AG20443 (cell line): ENCODE data around the gene NBPF10.
"Not testable (repeated sequence)": the region's sequence is repeated elsewhere in the genome, so short reads cannot be mapped to it uniquely, and the experiment has no call there.

Source experiments
- DNase-seq: peaks from one replicate; pipeline ENCODE4 v3.0.0; 2012; ENCODE audit warnings: low spot score, mixed read lengths

NBPF10 gene, protein sequence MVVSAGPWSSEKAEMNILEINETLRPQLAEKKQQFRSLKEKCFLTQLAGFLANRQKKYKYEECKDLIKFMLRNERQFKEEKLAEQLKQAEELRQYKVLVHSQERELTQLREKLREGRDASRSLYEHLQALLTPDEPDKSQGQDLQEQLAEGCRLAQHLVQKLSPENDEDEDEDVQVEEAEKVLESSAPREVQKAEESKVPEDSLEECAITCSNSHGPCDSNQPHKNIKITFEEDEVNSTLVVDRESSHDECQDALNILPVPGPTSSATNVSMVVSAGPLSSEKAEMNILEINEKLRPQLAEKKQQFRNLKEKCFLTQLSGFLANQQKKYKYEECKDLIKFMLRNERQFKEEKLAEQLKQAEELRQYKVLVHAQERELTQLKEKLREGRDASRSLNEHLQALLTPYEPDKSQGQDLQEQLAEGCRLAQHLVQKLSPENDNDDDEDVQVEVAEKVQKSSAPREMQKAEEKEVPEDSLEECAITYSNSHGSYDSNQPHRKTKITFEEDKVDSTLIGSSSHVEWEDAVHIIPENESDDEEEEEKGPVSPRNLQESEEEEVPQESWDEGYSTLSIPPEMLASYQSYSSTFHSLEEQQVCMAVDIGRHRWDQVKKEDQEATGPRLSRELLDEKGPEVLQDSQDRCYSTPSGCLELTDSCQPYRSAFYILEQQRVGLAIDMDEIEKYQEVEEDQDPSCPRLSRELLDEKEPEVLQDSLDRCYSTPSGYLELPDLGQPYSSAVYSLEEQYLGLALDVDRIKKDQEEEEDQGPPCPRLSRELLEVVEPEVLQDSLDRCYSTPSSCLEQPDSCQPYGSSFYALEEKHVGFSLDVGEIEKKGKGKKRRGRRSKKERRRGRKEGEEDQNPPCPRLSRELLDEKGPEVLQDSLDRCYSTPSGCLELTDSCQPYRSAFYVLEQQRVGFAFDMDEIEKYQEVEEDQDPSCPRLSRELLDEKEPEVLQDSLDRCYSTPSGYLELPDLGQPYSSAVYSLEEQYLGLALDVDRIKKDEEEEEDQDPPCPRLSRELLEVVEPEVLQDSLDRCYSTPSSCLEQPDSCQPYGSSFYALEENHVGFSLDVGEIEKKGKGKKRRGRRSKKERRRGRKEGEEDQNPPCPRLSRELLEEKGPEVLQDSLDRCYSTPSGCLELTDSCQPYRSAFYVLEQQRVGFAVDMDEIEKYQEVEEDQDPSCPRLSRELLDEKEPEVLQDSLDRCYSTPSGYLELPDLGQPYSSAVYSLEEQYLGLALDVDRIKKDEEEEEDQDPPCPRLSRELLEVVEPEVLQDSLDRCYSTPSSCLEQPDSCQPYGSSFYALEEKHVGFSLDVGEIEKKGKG (N-terminal part only)

DNA sequence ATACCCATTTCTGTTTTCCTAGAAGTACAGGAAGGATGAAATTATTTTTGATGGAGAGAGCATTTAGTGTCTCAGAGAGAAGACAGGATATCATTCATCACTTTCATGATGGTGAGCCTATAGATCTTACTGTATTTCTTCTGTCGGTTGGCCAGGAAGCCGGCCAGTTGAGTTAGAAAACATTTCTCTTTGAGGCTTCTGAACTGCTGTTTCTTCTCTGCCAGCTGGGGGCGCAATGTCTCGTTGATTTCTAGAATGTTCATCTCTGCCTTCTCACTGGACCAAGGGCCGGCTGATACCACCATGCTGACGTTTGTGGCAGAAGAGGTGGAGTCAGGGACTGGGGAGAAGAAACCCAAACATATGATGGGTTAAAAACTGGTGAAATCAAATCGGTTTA is at the start of gene NBPF10:
TSS of gene NBPF10 (minus strand) at position 340 of the 400 bp plus-strand sequence. CDS start at position 305, 35 bp downstream.
- not testable (repeated sequence) for DNase-seq

DNA sequence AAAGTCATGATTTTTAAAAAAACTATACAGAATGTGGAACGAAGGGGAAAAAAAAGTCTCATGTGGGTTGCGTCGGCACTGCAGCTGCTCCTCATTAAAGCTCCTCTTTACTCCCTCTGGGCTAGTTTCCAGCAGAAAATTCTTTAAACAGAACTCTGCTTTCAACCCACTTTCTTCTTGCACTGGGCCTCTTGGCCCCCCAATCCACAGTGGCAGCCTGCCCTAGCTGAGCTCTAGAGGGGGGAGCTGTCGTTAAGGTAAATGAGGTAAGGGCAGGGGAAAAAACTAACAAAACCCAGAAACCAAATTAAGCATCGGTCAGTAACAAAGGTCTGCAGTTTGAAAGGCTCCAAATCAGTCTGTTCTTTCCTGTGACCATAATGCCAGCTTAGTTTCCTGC is 29.9 kb upstream of the NBPF10 start:
- DNase-seq = not testable (repeated sequence)

DNA sequence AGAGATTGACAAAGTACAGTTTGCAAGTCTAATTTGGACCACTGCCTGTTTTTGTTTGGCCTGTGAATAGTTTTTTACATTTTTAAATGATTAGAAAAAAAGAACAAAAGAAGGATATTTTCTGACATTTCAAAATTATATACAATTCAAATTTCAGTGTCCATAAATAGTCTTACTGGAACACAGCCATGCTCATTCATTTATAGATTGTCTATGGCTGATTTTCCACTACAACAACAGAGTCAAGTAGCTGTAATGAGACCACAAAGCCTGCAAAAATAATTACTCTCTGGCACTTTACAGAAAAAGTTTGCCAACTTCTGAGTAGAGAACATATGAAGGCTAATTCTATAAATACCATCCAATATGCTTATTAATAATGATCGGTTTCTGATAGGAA is 23.1 kb upstream of the NBPF10 start:
- DNase-seq = not testable (repeated sequence)

DNA sequence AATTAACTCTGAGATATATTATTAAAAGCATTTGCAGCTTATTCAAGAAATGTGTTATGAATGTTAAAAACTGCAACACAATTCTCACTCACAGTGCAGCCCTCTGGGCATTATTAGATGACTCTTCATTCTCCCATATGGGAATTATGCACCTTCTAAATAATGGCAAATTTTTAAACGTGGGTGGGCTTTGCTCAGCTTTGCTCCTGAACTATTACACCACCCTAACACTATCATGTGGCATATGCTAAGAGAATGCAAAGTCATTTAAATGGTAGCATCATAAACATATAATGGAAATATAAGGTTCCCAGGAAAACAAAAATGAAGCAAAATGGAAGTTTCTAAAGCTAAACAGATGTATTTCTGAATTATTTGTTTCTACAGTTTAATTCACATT is 22.7 kb upstream of the NBPF10 start:
- not testable (repeated sequence) for DNase-seq
